ENCODE measurements around the gene ITPR1.

Gene ITPR1

DNA sequence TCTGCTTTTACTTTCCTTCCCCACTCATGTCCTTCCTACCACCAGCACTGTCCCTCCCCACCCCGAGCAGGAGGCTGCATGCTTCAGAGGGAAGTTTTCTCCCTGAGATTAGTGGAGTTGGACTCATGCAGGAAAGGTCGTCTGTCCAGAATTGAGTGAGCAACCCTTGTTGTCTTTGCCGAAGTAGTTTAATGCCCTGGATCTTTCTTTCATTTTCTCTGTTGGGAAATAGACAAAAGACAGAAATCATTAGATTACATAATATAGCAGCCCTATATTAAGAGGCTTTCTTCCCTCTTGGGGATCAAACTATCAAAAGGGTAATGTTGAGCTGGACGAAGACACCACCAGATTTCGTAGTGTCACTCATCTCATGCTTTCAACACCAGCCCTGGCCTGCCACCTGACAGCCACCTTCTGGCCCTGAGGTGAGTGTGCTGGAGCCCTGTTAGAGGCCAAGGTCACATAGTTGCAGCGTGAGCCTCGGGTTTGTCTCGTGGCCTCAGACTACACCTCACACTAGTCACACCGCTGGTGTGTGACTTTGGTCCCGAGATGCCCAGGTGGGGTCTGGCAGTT is 231.0 kb downstream of the ITPR1 start:
- no peak for DNase-seq

- DNase-seq = no peak
These were observed 233.4 kb downstream of the ITPR1 start for GRCh38 chr3:4726549-4726948.

DNA sequence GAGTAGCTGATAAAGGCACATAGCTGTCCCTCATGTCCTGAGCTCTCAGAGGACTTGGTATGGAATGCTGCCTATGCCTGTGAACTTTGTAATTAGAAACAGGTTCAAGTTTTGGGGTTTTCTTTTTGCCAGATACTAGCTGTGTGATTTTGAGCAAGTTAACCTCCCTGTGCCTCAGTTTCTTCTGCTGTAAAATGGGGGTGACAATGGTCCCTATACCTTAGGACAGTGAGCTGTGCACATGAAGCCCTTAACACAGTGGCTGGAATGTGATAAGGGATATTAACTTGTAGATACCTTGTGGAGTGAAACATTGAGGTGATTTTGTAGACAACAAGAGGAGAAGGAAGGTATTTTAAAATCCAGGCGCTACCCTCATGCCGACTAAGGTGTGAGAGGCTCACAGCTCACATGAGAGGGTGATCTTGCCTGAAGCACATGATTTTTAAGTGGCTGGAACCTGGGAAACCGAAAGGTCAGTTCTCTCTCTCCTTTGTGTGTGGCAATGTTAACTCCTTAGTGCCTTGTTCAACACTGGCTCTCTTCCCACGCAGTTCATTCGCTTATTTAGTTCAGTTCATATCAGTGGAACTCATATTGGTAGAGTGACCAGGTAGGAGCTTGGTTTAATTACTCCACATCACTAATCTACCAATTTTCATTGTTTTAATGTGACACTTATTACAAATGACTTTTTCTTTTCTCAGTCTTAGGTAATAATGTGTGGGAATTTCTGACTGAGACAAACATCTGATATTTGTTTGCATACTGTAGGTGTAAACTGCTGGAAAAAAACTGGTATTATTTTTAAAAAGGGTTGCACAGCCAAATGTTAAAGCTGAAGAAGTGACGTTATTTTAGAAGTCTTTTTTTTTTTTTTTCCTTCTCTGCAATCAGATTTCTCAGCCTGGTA is 236.2 kb downstream of the ITPR1 start:
- no peak for DNase-seq

DNA sequence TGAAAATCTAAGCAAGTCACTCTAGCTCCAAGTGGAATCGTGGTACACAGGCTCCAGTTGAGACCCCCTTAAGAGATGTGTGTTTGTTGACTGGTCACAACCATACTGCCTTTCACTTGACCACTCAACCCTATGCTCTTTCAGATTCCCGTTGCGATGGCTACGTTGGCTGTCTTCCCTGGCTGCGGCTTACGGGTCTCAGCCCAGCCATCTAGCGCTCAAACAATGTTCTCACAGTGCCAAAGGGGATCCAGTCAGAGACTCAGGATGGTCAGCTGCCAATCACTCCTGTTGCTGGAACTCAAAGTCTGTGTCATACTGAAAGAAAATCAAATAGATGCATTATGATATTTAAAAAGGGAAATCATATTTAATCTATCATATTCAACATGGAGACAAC is 237.6 kb downstream of the ITPR1 start:
- no peak for DNase-seq

DNA sequence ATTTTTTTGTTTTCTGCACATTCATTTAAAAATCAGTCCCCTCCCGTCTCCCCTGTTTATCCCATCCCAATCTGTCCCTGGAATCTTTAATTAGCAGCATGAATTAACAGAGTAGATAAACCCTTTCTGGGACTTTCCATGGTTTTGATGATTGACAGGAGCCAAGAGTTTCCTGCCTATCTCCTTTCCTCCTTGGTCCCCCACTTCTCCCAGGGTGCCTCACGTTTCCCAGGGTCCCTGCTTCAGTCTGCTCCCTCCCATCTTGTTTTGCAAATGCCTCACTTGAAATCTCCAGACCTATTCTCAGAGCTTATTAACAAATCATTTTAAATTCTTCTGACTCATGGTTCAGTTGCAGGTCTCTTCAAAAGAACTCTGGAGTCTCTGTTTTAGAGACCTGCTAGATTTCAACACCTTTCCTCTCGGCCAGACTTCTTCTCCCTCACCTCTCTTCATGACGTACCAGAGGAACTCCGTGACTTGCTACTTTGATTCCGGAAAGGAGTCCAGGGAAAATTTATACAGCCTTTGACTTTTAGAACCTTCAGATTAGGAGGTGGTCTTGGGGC is 238.5 kb downstream of the ITPR1 start:
- no peak for DNase-seq

DNA sequence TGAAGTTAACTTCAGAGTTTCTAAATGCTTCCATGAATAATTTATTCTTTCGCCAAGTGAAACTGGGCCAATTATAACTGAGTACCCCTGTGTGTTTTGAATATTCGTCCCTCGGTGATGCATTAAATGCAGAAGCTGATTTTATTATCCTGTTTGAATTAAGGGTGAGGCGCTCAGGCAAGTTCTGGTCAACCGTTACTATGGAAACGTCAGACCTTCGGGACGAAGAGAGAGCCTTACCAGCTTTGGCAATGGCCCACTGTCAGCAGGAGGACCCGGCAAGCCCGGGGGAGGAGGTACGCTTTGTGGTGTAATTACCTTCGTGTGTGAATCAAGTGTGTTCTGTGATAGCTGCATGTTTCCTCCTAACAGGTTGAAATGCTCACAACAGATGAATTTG is 239.8 kb downstream of the ITPR1 start:
- DNase-seq = no peak

DNA sequence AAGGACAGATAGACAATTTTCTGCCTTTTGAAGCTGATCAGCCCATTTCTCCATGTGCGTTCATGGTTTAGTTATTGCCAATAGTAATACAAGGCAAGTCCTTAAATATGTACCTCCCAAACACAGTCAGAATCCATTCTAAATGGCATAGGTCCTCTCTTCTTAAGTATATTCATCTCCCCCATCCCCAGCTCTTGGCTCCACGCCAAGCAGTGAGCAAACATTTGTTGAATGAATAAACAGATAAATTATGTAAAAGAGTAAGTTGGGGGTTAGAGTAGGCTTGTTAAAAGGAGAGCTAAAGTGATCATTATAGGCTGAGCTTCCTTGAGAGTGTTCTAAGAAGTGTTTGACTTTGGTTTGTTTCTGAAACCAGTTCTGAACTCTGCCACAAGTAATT is 241.3 kb downstream of the ITPR1 start:
- no peak for DNase-seq

DNA sequence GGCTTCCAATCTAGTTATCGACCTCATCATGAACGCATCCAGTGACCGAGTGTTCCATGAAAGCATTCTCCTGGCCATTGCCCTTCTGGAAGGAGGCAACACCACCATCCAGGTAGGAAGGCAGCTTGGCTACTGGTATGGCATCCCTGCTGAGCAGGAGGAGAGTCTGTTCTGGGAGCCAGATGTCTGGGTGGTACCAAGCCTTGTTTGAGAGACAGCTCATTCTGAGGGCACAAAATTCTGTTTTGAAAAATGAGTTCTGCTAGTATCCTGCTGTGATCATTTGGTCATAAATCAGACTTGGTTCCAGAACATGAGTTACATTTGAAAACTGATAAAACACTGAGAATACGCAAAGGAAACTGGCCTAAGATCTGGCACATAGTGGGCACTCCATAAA is 242.1 kb downstream of the ITPR1 start:
- no peak for DNase-seq

- no peak for DNase-seq
These were observed 243.2 kb downstream of the ITPR1 start for GRCh38 chr3:4736284-4736861.

GRCh38 chr3:4738737-4739274 is 245.7 kb downstream of the ITPR1 start:
- no peak for DNase-seq

GRCh38 chr3:4739289-4740236 is 246.4 kb downstream of the ITPR1 start:
- no peak for DNase-seq

DNA sequence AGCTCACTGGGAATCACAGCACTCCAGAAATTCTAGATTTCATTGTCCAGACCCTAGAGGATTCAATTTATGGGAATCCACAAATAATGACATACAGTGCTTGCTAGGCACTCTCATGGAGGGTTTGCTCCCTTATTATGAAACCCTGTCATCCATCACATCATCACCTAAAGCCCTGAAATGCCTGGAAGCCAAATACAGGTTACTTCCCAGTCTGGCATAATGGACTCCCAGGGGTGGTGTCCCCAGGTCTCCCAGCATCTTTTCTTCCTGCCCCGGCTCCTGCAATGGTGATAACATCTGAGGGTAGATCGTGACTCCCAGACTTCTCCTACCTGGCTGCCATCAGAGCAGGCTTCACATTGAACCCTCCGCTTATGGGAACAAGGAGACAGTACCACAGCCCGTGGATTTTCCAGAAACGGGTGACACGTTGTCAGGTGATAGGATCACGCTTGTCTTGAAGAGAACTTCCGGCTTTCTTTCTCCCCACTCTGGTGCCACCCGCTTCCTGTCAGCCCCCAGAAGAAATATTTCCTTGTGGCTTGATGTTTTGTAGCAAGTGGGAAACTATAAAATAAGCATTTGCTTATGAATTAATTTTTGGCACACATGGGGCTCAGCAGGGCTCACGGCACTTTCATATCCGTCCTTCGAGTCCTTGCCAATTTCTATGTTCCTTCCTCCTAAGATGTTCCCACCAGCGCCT is 247.4 kb downstream of the ITPR1 start:
- no peak for DNase-seq

DNA sequence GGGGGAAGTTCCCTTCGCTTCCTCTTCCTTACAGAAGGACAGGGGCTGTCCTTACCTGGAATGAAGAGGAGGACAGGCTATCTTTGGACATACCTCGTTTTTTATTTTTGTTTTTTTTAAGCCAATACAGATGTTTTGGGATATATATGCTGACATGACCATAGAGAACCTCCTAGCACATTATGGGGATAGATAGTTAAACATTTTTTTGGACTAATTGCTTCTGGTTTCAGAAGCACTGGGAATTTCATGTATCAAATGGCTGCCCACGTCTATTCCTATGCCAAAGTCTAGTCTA is 247.9 kb downstream of the ITPR1 start:
- no peak for DNase-seq

GRCh38 chr3:4741404-4742307 is 248.5 kb downstream of the ITPR1 start:
- DNase-seq = no peak

DNA sequence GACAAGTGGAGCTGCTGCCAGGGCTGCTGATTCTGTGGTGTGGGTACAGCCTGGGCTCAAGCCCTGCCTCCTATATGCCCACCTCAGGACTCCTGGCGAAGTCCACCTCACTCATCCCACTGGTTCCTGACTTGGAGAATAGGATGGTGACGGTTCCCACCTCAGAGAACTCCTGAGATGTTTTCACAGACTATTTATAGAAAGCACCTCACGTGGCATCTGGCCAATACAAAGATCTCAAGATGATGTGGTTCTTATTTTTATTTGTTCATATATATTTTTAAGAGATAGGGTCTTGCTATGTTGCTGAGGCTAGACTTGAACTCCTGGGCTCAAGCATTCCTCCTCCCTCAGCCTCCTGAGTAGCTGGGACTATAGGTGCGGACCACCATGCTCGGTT is 249.2 kb downstream of the ITPR1 start:
- no peak for DNase-seq

- DNase-seq = no peak
These were observed 250.2 kb downstream of the ITPR1 start for GRCh38 chr3:4743371-4743770.

GRCh38 chr3:4744405-4745234 is 251.5 kb downstream of the ITPR1 start:
- no peak for DNase-seq

GRCh38 chr3:4745235-4745610 is 252.1 kb downstream of the ITPR1 start:
- no peak for DNase-seq

DNA sequence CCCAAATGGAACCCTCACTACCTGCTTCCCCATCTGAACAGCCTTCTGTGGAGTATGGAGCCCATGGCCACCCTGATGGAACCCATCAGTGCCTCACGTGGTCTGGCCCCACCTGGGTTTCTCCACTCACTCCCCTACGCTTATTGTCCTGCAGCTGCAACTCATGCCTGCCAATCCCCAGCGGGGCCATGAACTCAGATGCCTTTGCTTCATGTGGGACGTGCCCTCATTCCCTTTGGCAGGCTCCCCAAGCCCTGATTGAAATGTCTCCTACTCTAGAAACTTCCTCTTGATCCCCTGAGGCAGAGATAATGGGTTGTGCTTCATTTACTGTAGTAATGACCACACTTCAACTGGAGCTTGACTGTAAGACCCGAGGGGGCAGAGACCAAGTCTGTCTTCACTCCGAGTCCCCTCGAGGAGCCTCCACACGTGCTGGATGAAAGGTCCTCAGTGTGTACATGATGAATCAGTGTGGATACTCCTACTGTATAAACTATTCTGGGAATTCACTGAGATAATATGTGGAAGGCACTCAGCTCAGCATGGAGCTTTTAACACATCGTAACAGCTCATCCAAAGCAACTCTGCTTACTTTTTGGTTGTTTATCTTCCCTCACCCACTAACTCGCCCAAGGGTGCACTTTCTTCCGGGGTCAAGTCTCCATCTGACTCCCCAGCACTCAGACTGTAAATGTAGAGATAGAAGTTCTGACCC is 253.3 kb downstream of the ITPR1 start:
- no peak for DNase-seq
